Body of pancreas (tissue), 4 donors: Measurements from ENCODE around the gene CEP95. TPM values are rescaled to one million over a fixed set of nuclear protein-coding genes. Genes with fewer than 3 reads are reported as not detected.

Experiments
- ATAC-seq: fragments of 150-250 bp; one replicate; pipeline ENCODE4 v1.9.1; 2016
- DNase-seq, 4 donors: peaks; one replicate each; pipeline ENCODE4 v3.0.0-alpha.2; 2019
- H3K27ac ChIP-seq, 4 donors: fragments of 200-600 bp; sonication (generic); 1 replicate in 3 of 4; 2 replicates in 1 of 4; pipeline versions ENCODE4 v1.5.1 to v1.6.1; 2016 to 2019; ENCODE audit warnings: mild to moderate bottlenecking in 1 of 4, mixed read lengths in 1 of 4, moderate library complexity in 1 of 4
- H3K27me3 ChIP-seq, 2 donors: fragments of 200-600 bp; sonication (generic); one replicate each; pipeline ENCODE4 v1.6.0; 2016; ENCODE audit warnings: mild to moderate bottlenecking in 1 of 2
- H3K36me3 ChIP-seq, 2 donors: fragments of 200-600 bp; sonication (generic); replicated peaks in 1 of 2; 2 replicates each; pipeline ENCODE4 v1.5.1; 2016; ENCODE audit warnings: low read depth in 2 of 2; ENCODE audit not compliant: insufficient read depth in 1 of 2
- H3K4me1 ChIP-seq: fragments of 200-600 bp; sonication (generic); one replicate; pipeline ENCODE4 v1.6.0; 2016
- H3K4me3 ChIP-seq, 2 donors: fragments of 200-600 bp; sonication (generic); 1 replicate in 1 of 2; 2 replicates in 1 of 2; pipeline ENCODE4 v1.5.1; 2016 to 2019
- H3K9me3 ChIP-seq, 3 donors: fragments of 200-600 bp; sonication (generic); 1 replicate in 2 of 3; 2 replicates in 1 of 3; pipeline ENCODE4 v1.5.1; 2016
- POLR2A ChIP-seq, 3 donors: fragments of 450-650 bp; IDR thresholded peaks; one replicate each; pipeline ENCODE4 v1.6.1; 2016; ENCODE audit warnings: antibody characterized with exemption in 3 of 3, mild to moderate bottlenecking in 2 of 3
- WGBS, 2 donors: methylation state at CpG; one replicate each; pipeline ENCODE4 v1.1.5; 2017; 5-methylcytosine and 5-hydroxymethylcytosine counted together
- intact Hi-C: fragments of 100-400 bp; cut with DNase I; formaldehyde crosslinking; loops from one replicate; pipeline ENCODE4 v1.15.1; 2023
- total RNA-seq, 2 donors: library from RNA; depleted of rRNA; stranded (reverse); fragments of >200 nt; gene quantifications; one replicate each; pipeline ENCODE4 v1.1.0, GENCODE V29; 2016
- TF ChIP-seq, protein P1 (sequence below), 7 experiments: fragments of 450-650 bp in 4 of 7; fragments of 200-600 bp in 3 of 7; sonication (generic) in 3 of 7; IDR thresholded peaks; one replicate each; pipeline ENCODE4 v1.5.1; 2016 to 2019; ENCODE audit warnings: antibody characterized with exemption in 7 of 7

Gene CEP95
- total RNA-seq, 2 donors from 2014 or later = 18.5 to 39.7 TPM

DNA sequence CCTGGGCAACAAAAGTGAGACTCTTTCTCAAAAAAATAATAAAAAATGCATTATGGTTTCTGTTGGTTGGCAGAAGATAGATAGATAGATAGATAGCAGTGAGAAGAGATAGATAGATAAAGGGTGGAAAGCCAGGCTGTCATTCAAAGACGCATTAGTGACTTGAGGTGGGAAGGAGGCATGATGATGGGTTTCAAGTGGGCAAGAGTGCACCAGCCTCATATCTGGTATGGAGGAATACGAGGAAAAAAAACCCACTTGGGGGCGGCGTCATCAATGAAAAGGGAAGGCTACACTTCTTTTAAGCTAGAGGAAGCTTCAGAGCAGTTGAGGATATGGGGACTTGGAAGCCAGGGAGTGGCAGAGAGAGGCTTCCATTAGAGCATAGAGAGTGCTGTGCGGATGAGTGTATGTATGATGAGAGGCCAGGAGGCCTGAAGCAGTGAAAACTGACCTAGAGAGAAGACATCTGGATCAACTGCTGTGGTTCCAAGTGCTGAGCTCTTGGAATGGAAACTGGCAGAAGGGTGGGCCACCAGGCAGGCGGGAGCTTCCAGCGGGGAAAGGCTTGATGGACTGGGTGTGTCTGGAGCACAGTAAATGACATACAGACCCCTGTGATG lies 31.8 kb downstream of the CEP95 start:
- Histone ChIP-seq H3K36me3 (peaks cover 0 to 30% of the 10 kb centered on the region in 2 donors), H3K27ac (no peak overlapping the region), H3K4me3 (no peak overlapping the region), H3K27me3 (no peaks in the 10 kb centered on the region), H3K4me1 (no peaks in the 10 kb centered on the region), H3K9me3 (no peaks in the 10 kb centered on the region)
- TF ChIP-seq, protein P1, sequence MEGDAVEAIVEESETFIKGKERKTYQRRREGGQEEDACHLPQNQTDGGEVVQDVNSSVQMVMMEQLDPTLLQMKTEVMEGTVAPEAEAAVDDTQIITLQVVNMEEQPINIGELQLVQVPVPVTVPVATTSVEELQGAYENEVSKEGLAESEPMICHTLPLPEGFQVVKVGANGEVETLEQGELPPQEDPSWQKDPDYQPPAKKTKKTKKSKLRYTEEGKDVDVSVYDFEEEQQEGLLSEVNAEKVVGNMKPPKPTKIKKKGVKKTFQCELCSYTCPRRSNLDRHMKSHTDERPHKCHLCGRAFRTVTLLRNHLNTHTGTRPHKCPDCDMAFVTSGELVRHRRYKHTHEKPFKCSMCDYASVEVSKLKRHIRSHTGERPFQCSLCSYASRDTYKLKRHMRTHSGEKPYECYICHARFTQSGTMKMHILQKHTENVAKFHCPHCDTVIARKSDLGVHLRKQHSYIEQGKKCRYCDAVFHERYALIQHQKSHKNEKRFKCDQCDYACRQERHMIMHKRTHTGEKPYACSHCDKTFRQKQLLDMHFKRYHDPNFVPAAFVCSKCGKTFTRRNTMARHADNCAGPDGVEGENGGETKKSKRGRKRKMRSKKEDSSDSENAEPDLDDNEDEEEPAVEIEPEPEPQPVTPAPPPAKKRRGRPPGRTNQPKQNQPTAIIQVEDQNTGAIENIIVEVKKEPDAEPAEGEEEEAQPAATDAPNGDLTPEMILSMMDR (IDR thresholded peaks at IDR 0.05) = no peak
- no peak for TF ChIP-seq POLR2A (IDR thresholded peaks at IDR 0.05)
- DNase-seq (no peak), ATAC-seq (no peak)
- 89 to 92% methylated on average over 7 of the region's 7 CpGs for WGBS, 2 donors
- intact Hi-C loops = no loop called here

DNA sequence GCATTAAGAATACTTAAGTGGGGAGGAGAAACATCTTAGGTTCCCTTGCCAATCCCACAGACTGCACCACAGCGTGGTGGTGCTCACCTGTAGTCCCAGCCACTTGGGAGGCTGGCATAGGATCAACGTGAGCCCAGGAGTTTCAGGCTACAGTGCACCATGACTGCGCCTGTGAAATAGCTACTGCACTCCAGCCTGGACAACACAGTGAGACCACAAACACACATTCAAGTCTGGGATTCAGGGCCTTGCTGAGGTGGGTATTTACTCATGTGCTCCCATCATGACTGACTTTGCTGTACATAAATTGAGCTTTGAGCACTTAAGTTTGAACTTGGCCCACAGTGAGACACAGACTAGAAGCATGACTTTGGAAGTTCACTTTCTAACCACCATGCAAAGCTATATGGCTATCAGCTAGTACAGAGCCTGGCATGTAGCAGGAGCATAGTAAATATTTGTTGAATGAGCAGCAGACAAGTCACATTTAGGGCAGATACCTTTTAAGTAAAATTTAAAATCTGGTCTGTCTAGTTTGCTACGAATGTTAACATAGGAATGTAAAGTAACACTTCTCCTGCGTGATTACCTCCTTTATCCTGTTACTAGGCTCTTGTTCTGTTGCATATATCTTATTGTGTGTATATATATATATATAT lies 33.5 kb downstream of the CEP95 start:
- no peak for ATAC-seq
- intact Hi-C loops = no loop called here

DNA sequence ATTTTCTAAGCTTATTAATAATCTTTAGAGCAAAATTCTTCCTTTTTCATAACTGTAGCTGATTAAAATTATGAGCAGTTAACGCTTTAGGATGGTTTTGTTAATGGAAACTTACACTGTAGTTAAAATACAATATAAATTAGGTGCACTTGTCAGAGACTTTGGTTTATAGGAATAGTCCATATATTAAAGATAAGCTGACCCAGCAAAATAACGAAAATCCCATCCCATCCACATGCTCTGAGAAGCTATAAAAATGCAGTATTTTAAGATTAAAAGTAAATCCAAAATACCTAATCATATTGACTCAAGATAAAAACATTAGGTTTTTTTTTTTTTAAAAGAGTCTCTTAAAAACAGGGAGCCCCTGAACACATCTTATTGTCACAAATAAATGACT lies 38.0 kb downstream of the CEP95 start:
- Histone ChIP-seq H3K27me3 (no peaks in the 10 kb centered on the region), H3K9me3 (no peaks in the 10 kb centered on the region), H3K27ac (no peak overlapping the region), H3K4me1 (no peaks in the 10 kb centered on the region), H3K4me3 (no peak overlapping the region), H3K36me3 (peaks cover 0 to 9% of the 10 kb centered on the region in 2 donors)
- 90 to 92% methylated on average over 2 of the region's 2 CpGs for WGBS, 2 donors
- DNase-seq (no peak), ATAC-seq (no peak)
- TF ChIP-seq POLR2A (IDR thresholded peaks at IDR 0.05) = no peak
- TF ChIP-seq, protein P1 (IDR thresholded peaks at IDR 0.05) = no peak
- intact Hi-C loops = no loop called here

More for the DNA sequence above, 33.5 kb downstream of the CEP95 start:
- WGBS, 2 donors = 83 to 85% methylated on average over 4 of the region's 5 CpGs
- Histone ChIP-seq H3K27me3 (no peaks in the 10 kb centered on the region), H3K4me1 (no peaks in the 10 kb centered on the region), H3K36me3 (peaks cover 0 to 24% of the 10 kb centered on the region in 2 donors), H3K4me3 (no peak overlapping the region), H3K27ac (no peak overlapping the region), H3K9me3 (no peaks in the 10 kb centered on the region)
- DNase-seq = no peak
- TF ChIP-seq, protein P1 (IDR thresholded peaks at IDR 0.05) = no peak
- no peak for TF ChIP-seq POLR2A (IDR thresholded peaks at IDR 0.05)

DNA sequence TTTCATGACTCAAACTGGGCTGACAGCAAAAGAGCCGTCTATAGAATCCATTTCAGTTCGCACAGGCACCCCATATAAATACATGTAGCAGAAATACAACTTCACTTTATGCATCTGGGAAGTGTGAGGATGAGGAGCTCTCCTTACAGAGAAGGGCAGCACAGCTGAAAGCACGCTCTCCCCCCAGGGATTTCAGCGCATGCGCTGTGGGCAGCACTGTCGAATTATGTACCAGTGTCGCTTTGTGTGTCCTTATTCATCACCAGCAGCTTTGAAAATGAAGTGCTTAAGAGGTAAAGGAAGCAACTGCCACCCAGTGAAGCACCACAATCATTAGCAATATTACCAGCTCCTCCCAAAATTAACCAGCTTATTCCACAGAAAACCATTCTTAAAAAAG lies 39.9 kb downstream of the CEP95 start:
- Histone ChIP-seq H3K27ac (no peak overlapping the region), H3K9me3 (no peaks in the 10 kb centered on the region), H3K4me3 (no peak overlapping the region), H3K4me1 (no peaks in the 10 kb centered on the region), H3K27me3 (no peaks in the 10 kb centered on the region), H3K36me3 (peaks cover 0 to 9% of the 10 kb centered on the region in 2 donors)
- TF ChIP-seq POLR2A (IDR thresholded peaks at IDR 0.05) = no peak
- TF ChIP-seq, protein P1 (IDR thresholded peaks at IDR 0.05) = no peak
- ATAC-seq = no peak
- WGBS, 2 donors = 86 to 92% methylated on average over 7 of the region's 7 CpGs
- DNase-seq = no peak
- intact Hi-C loops = no loop called here

DNA sequence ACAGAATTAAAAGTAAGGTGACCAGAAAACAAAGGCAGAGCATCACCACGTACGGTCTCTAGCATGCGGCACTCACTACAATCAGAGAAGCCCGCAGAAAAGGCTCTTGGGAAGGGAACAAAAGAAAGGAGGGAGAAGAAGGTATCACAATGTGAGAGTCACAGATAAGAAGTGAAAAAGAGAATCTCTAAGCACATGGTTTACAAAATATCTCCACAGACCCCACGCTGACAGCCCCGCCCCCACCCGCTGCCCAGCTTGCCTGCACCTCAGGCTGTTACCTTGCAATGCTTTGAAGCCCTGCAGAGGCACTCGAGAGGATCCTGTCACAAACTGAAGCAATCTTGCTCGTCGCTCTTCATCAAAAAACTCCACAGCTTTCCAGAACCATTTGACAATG lies 40.5 kb downstream of the CEP95 start:
- WGBS, 2 donors = 86% methylated on average over 10 of the region's 10 CpGs
- ATAC-seq (no peak), DNase-seq (no peak)
- TF ChIP-seq, protein P1 (IDR thresholded peaks at IDR 0.05) = no peak
- TF ChIP-seq POLR2A (IDR thresholded peaks at IDR 0.05) = no peak
- Histone ChIP-seq H3K36me3 (peaks cover 0 to 9% of the 10 kb centered on the region in 2 donors), H3K4me1 (no peaks in the 10 kb centered on the region), H3K27ac (no peak overlapping the region), H3K9me3 (no peaks in the 10 kb centered on the region), H3K4me3 (no peak overlapping the region), H3K27me3 (no peaks in the 10 kb centered on the region)
- intact Hi-C loops = no loop called here
